Gastrocnemius medialis (tissue), 4 donors: ENCODE results near the gene GRIA4.

ENCODE experiments used
- CTCF ChIP-seq, 5 experiments: fragments of 450-650 bp in 3 of 5; fragments of 200-600 bp in 2 of 5; sonication (generic) in 2 of 5; IDR thresholded peaks in 4 of 5; conservative IDR thresholded peaks in 1 of 5; 1 replicate in 4 of 5; 2 replicates in 1 of 5; pipeline ENCODE4 v1.5.1; 2016 to 2019; ENCODE audit warnings: antibody characterized with exemption in 5 of 5, mild to moderate bottlenecking in 3 of 5, moderate library complexity in 3 of 5
- POLR2A ChIP-seq, 2 donors: fragments of 450-650 bp; IDR thresholded peaks; one replicate each; pipeline ENCODE4 v1.6.1; 2017; ENCODE audit warnings: antibody characterized with exemption in 2 of 2, mild to moderate bottlenecking in 2 of 2, moderate library complexity in 2 of 2

GRCh38 chr11:105769627-105770026 is 159.8 kb downstream of the GRIA4 start:
- no peak for TF ChIP-seq CTCF (IDR thresholded peaks at IDR 0.05 in 4 of 5, conservative IDR thresholded peaks at IDR 0.05 in 1 of 5)
- no peak for TF ChIP-seq POLR2A (IDR thresholded peaks at IDR 0.05)
